H1 (cell line): ENCODE measurements around the gene PIK3R4. TPM values are rescaled to one million over a fixed set of nuclear protein-coding genes. Genes with fewer than 3 reads are reported as not detected.

Source experiments
- CHD7 ChIP-seq: fragments of 300-600 bp; sonication (generic); IDR thresholded peaks from 2 replicates; pipeline ENCODE4 v1.7.1; 2012; ENCODE audit warnings: low read length, moderate library complexity, mild to moderate bottlenecking, inconsistent platforms; ENCODE audit not compliant: insufficient replicate concordance
- CTBP2 ChIP-seq: IDR thresholded peaks from 2 replicates; pipeline ENCODE4 v1.7.0; 2011; ENCODE audit warnings: borderline replicate concordance, mild to moderate bottlenecking, moderate library complexity, mixed read lengths, low read length; ENCODE audit not compliant: insufficient read depth, insufficient read length
- MAFK ChIP-seq: IDR thresholded peaks from 2 replicates; pipeline ENCODE4 v1.6.1; 2012; ENCODE audit warnings: low read depth, mild to moderate bottlenecking, improper control_type of control experiment, low read length
- POLR2AphosphoS5 ChIP-seq: IDR thresholded peaks from 2 replicates; pipeline ENCODE4 v1.6.1; 2011; ENCODE audit warnings: low read depth, low read length
- SRF ChIP-seq: IDR thresholded peaks from 2 replicates; pipeline ENCODE4 v1.6.1; 2011; ENCODE audit warnings: mild to moderate bottlenecking, low read depth, low read length, moderate library complexity
- polyA plus RNA-seq, 7 experiments: library from polyadenylated mRNA; depleted of rRNA in 3 of 7; stranded (reverse) in 5 of 7; unstranded in 2 of 7; fragments of >200 nt in 5 of 7; fragments of 200-250 nt in 2 of 7; gene quantifications; 1 replicate in 5 of 7; 2 replicates in 1 of 7; 4 replicates in 1 of 7; pipeline versions ENCODE4 v1.2.1 to v1.2.3, GENCODE V29; 2011 to 2013; ENCODE audit warnings: missing spikeins in 2 of 7, mixed read lengths in 2 of 7
- total RNA-seq: library from RNA; stranded (reverse); fragmentation: NEBNext Ultra II Directional; extraction: Animal tissue kit (Norgen Biotek cat#: 25700); gene quantifications from 2 replicates; pipeline ENCODE4 v1.2.1, GENCODE V29; 2021
- TF ChIP-seq, protein P1 (sequence below): IDR thresholded peaks from 2 replicates; pipeline ENCODE4 v1.6.1; 2012; ENCODE audit warnings: low read length, inconsistent platforms

PIK3R4 gene
- total and polyA plus RNA-seq, 2 of the 8 experiments (the other 6 are each of a cell fraction or from before 2014, with no cell fraction given), result 43.8 to 87.4 TPM

GRCh38 chr3:130663092-130663491 is 83.5 kb downstream of the PIK3R4 start (continued):
- TF ChIP-seq, protein P1, sequence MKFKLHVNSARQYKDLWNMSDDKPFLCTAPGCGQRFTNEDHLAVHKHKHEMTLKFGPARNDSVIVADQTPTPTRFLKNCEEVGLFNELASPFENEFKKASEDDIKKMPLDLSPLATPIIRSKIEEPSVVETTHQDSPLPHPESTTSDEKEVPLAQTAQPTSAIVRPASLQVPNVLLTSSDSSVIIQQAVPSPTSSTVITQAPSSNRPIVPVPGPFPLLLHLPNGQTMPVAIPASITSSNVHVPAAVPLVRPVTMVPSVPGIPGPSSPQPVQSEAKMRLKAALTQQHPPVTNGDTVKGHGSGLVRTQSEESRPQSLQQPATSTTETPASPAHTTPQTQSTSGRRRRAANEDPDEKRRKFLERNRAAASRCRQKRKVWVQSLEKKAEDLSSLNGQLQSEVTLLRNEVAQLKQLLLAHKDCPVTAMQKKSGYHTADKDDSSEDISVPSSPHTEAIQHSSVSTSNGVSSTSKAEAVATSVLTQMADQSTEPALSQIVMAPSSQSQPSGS, result no peak
- TF ChIP-seq POLR2AphosphoS5, result no peak
- no peak for TF ChIP-seq CHD7
- no peak for TF ChIP-seq CTBP2
- TF ChIP-seq SRF, result no peak
- TF ChIP-seq MAFK, result no peak
